ENCODE data around the gene AKR1C8.
"Not testable (repeated sequence)": the region's sequence is repeated elsewhere in the genome, so short reads cannot be mapped to it uniquely, and the experiment has no call there.

Gene AKR1C8

DNA sequence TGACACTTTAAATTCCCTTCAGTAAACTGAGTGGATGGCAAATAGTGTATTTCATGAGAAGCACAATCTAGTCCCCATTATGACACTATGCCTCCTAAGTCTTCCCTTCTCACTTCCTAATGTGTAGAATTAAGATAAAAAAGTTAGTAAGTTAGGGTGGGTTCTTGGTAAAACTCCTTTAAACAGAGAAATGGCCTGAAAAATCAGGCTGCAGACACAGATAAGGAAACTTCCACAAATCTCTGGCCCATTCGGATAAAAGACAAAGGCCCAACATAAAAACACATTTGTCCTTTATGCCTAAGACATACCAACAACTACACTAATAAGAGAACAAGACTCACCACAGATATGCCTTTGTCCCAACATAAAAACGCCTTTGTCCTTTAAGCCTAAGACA, 21.5 kb downstream of the AKR1C8 start:
- no peak for DNase-seq

- DNase-seq: no peak
Measured at GRCh38 chr10:5159126-5159525, 25.8 kb downstream of the AKR1C8 start.

- DNase-seq: no peak
Measured at GRCh38 chr10:5157501-5157900, 27.4 kb downstream of the AKR1C8 start.

DNA sequence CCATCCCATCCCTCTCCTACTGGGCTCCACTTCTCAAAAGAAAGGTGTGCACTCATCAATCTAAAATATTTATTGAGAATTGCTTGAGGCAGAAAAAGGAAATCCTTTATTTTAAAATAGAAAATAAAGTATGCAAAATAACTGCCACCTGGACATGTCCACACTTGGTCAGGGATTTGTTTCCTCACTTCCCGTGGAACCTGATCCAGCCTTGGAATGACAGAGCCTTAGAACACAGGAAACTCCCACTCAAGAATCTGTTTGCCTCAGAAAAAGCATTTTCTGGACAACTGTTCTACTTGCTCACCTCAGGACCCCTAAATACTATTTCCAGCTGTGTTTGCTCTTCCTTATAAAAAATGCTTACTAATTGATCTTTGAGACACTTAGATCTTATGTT, 29.0 kb downstream of the AKR1C8 start:
- no peak for DNase-seq

- no peak for DNase-seq
Measured at GRCh38 chr10:5151076-5151475, 33.9 kb downstream of the AKR1C8 start.

- DNase-seq: no peak
Measured at GRCh38 chr10:5148678-5149032, 36.3 kb downstream of the AKR1C8 start.

- DNase-seq: no peak
Measured at GRCh38 chr10:5147981-5148677, 36.8 kb downstream of the AKR1C8 start.

GRCh38 chr10:5147255-5147980, 37.5 kb downstream of the AKR1C8 start:
- DNase-seq: no peak

DNA sequence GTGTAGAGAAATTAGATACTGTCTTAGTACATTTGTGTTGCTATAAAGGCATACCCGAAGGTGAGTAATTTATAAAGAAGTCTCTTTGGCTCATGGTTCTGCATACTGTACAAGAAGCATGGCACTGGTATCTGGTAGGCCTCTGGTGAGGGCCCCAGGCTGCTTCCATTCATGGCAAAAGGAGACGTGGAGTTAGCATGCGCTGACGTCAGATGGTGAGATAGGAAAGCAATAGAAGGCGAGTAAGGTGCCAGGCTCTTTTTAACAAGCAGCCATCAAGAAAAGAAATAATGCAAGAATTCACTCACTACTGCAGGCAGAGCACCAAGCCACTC, 38.1 kb downstream of the AKR1C8 start:
- DNase-seq: no peak

DNA sequence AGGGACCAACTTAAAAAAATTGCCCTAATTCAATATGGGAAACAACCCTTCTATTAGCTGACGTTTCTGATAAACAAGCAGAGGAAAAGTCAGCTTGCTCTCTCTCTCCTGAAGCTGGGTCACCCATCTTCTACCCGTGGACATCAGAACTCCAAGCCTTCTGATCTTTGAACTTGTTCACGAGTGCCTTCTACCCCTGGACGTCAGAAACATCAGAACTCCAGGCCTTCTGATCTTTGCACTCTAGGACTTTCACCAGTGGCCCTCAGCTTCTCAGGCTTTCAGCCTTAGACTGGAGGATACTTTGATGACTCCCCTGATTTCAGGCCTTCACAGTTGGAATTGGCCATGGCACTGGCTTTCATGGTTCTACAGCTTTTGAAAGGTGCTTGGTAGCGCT, 41.8 kb downstream of the AKR1C8 start:
- DNase-seq: no peak

- DNase-seq: no peak
Measured at GRCh38 chr10:5142199-5142598, 42.8 kb downstream of the AKR1C8 start.

DNA sequence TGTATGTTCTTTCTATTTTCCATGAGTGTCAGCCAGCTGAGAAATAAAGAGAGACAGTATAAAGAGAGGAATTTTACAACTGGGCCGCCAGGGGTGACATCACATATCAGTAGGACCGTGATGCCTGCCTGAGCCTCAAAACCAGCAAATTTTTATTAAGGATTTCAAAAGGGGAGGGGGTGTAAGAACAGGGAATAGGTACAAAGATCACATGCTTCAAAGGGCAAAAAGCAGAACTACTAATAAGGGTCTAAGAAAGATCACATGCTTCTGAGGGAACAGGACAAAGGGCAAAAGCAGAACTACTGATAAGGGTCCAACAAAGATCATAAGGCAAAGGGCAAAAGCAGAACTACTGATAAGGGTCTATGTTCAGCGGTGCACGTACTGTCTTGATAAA, 47.3 kb downstream of the AKR1C8 start:
- not testable (repeated sequence) for DNase-seq

DNA sequence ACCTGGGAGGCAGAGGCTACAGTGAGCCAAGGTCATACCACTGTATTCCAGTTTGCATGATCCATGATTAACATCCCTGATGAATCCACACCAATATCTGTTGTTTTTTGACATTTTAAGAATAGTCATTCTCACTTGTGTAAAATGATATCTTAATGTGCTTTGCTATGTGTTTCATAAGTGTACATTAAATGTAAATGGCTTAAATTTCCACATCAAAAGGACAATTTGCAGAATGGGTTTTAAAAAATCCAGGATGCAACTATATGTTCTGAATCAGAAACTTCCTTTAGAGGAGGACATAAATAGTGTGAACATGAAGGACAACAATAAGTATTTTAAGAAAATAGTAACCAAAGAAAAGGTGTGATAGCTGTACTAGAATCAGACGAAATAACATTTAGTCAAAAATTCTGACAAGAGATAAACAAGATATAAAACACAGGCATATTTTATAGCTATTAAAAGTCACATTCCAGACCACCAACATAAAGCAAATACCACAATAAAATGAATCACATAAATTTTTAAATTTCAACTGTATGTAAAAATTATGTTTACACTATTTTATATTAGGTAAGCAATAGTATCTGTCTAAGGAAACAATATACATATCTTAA, 48.4 kb downstream of the AKR1C8 start:
- DNase-seq: no peak

- DNase-seq: no peak
Measured at GRCh38 chr10:5135581-5135980, 49.4 kb downstream of the AKR1C8 start.

DNA sequence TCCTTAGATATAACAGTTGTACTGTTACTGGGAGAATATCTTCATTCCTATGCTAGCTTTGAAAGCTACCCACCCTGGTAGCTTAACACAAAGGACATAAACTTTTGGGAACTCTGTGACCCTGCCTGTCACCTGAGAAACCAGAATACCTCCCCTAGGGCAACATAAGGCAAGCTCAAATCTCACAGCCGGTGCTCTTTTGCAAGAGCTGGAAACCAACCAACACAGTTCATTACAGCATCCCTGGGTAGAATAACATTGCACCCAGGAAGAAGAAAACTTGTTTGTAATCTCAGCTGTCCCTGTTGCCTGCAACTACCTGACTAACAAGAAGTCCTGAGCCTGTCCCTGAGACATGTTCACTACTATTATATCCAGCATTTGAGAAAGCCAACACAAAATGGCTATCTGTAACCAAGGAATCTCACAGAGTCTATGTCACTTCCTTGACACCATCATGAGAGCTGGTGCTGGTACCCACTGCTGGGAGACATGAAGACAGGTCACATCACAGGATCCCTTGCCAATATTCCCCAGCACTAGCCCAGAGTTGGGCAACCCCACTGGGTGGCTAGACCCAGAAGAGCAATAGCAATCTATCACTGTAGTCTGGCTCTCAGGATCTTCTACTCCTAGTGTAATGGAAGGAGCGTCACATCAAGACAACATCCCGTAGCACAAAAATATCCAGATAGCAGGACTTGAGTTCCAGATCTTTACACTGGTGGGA, 59.5 kb downstream of the AKR1C8 start:
- DNase-seq: no peak

DNA sequence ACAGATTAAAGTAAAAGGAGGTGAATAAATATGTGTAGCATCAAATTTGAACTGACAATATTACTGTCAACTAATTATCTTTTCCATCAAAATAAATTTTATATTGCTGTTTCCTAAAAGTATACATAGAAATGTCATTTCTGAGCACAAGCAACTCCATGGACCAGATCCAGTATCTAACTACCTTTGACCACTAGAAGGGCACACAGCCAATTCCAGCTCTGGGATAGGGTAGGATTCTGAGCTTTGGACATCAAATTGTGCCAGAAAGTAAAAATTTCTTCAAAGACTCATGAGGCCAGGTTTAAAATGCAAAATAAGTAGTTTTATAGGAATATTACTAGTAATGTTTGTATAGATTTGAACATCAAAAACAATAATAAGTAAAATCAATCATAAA, 61.1 kb downstream of the AKR1C8 start:
- DNase-seq: no peak

- DNase-seq: not testable (repeated sequence)
Measured at GRCh38 chr10:5119997-5120396, 65.0 kb downstream of the AKR1C8 start.

- DNase-seq: no peak
Measured at GRCh38 chr10:5117026-5117425, 67.9 kb downstream of the AKR1C8 start.

- no peak for DNase-seq
Measured at GRCh38 chr10:5116621-5117020, 68.3 kb downstream of the AKR1C8 start.

DNA sequence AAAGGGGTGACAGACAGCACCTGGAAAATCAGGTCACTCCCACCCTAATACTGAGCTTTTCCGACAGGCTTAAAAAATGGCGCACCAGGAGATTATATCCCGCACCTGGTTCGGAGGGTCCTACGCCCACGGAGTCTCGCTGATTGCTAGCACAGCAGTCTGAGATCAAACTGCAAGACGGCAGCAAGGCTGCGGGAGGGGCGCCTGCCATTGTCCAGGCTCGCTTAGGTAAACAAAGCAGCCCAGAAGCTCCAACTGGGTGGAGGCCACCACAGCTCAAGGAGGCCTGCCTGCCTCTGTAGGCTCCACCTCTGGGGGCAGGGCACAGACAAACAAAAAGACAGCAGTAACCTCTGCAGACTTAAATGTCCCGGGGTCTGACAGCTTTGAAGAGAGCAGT, 75.1 kb downstream of the AKR1C8 start:
- not testable (repeated sequence) for DNase-seq

DNA sequence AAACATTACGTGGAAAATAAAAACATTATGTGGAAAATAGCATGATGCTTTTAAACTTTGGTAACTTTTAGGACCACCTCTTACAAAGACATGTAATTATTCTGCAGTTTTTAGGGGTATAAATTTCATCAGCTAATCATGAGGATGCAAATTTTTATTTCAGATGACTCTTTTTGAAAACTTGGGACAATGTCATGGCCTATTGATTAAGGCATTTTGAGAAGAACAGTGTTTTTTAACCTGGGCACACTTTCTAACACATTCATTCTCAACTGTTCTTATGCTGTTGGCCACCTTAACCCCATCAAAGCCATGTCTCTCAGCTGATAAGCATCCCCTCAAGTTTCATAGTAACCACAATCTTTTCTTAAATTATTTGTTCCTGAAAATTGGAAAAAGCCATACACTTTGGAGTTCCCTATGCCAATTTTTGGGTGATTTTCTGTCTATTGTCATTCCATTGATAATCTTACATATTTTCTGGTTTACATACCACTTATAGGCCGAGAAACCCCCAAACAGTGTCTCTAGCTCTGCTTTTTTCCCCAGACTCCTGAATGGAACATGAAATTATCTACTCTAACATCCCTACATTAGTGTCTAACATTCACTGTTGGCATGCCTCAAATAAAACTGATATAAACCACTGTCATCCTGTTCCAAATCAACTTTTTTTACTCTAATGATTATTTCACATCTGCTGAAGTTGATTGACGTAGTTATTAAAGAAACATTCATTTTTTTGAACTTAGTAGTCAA, 76.1 kb downstream of the AKR1C8 start:
- DNase-seq: no peak

GRCh38 chr10:5107860-5108526, 77.0 kb downstream of the AKR1C8 start:
- no peak for DNase-seq

Data from femur (tissue), 1 donor.